Measurements from ENCODE around the gene LRBA.
"Not testable (repeated sequence)": the region's sequence is repeated elsewhere in the genome, so short reads cannot be mapped to it uniquely, and the experiment has no call there.

The LRBA gene

DNA sequence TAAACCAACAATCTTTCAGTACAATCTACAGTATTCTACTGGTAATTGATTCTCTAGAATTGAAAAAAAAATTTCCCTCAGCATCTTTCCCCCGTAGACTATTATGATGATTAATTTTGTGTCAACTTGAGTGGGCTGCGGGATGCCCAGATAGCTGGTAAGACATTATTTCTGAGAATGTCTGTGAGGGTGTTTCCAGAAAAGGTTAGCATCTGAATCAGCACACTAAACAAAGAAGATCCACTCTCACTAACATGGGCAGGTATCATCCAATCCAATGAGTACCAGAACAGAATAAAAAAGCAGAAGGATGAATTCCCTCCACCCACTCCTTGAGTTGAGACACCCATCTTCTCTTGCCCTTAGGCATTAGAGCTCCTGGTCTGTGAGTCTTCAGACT is 619.2 kb downstream of the LRBA start:
- no peak for FAIRE-seq

DNA sequence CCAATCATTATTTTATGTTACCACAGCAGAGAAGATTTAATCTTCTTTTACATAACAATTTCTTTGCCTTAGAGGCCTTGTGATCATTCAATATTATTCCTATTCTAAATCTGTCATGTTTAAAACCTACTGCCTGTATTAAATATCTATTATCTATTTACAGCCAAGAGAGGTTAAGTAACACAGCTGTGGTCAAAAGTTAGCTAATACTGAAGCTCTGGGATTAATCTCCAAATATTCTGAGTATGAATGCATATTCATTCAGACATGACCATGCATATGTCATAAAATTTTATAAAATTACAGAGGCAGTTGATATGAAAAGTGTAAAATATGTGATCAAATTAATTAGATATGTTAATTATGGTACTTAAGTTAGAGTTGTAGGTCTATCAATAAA is 621.0 kb downstream of the LRBA start:
- no peak for FAIRE-seq

DNA sequence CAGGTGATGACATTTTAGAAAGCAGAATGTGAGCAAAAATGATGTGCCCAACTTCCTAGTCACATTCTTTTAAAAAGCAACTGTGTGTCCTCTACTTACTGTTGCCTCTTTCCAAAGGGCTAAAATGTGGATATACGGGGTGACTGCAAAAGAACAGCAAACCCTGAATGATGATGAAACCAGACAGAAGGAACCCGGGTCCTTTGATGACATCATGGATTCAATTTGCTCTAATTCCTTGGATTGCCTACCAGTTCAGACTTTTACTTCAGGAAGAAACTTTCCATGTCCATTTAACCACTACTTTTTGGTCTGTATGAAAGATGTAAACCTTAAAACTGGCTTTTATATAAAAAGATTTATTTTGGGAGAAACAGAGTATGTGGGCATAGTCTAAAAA is 624.0 kb downstream of the LRBA start:
- FAIRE-seq = no peak

DNA sequence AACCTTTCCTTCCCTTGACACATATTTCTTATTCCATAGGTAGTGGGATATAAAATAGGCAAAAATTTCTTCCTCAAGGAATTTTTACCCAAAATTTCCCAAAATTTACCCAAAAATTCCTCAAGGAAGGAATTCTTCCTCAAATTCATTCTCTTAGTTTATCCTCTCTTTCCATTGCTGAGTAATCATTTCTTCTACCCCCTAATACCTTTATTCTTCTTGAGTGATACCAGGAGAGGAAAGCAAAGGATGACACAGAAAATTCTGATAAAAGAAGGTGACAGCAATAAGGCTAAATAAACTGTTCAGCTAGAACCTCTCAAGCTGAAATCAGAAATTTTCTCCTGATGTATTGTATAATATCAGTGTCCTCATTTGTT is 624.6 kb downstream of the LRBA start:
- FAIRE-seq = no peak

DNA sequence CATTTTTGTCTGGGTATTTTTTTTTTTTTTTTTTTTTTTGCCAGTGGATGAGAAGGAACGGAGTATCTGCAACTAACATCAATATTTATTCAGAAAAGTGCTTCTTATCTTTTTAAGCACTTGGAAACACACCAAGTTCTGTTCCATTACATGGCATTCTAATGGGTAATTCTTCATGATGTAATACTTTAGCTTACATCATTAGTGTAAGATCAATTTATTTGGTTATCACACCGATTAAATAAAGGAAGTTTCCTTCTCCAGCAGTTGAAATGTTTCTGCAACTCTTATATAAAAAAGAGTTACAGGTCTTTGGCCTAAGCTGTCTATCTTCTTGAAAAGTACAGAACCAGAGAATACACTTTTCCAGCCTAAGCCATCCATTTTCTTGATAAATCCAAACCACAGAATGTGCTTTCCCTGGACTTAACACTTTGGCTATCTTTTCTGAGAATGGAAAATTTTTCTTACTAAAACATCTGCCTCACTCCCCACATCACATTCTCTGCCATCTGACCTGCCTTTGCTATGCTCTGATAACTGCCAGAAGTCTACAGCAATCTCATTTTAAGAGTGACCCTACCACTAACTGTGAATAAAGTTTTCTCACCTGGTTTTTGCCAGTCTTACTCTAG is 625.1 kb downstream of the LRBA start:
- FAIRE-seq = no peak

DNA sequence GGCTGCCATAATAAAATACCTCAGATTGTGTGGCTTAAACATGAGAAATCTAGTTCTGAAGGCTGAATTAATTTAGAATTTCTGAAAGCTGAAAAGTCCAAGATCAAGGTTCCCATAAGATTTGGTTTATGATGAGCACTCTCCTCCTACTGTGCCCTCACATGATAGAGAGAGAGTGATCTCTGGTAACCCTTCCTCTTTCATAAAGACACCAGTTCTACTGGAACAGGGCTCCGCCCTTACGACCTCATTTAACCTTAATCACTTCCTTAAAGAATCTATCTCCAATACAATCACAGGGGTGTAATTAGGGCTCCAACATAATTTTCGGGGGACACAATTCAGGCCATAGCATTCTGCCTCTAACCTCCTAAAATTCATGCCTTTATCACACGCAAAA is 627.1 kb downstream of the LRBA start:
- no peak for FAIRE-seq

DNA sequence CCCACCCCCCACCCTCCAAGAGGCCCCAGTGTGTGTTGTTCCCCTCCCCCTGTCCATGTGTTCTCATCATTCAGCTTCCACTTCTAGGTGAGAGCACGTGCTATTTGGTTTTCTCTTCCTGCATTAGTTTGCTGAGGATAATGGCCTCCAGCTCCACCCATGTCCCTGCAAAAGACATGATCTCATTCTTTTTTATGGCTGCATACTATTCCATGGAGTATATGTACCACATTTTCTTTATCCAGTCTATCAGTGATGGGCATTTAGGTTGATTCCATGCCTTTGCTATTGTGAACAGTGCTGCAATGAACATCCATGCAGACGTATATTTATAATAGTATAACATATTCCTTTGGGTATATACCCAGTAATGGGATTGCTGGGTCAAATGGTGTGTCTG is 628.7 kb downstream of the LRBA start:
- not testable (repeated sequence) for FAIRE-seq

DNA sequence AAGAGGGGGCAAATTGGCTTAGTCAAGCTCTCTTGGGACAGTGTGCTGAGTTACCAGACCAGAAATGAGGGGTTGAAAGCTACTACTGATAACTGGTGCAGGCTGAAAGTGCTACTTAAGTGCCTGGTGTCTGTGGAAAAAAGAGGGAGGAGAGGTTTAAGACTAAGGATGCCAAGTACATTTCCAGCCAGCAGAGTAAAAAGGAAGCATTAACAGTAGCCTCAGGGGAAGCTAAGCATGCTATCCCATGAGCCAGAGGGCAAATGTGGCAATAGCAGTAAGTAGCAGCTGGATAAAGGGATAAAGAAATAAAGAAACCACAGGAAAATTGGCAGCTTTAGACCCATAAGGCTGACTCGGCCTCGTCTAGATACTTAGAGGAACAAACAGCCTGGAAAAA is 629.5 kb downstream of the LRBA start:
- FAIRE-seq = no peak

DNA sequence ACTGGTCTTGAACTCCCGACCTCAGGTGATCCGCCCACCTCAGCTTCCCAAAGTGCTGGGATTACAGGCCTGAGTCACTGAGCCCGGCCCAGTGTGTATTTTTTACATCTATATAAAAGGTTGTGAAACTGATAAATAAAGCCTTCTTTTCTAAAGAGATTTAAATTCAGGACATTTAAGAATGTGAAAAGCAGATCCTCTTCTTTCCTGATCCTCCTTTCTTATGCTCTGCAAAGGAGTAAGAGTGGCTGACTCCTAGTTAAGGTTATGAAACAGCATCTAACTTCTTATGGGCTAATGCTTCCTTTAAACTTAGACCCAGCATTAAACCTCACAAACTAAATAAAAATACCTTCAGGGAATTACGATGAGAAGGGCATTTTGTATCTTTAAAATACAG is 630.8 kb downstream of the LRBA start:
- no peak for FAIRE-seq

DNA sequence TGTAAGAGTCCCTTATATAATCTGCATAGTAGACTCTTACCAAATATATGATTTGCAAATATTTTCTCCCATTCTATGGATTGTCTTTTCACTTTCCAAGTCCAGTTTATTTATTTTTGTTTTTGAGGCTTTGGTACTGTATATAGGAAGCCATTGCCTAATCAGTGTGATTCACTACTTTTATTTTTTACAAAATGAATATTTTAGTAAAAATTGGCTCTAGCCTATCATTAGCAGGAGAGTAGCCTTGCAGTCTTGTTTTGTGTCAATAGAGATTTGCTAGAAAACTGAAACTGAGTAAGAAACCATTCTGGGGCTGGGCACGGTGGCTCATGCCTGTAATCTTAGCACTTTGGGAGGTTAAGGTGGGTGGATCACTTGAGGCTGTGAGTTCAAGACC is 633.1 kb downstream of the LRBA start:
- FAIRE-seq = no peak

DNA sequence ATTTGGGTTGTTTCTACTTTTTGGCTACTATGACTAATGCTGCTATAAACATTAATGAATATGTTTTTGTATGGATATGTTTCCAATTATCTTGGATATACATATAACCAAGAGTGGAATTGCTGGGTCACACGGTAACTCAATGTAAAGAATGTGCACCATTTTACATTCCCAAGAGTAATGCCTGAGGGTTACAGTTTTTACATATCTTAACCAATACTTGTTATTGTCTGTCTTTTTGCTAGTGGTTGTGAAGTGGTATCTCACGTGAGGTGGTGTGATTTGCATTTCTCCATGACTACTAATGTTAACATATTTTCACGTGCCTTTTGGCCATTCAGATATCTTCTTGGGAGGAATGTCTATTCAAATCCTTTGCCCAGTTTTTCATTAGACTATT is 633.5 kb downstream of the LRBA start:
- no peak for FAIRE-seq

DNA sequence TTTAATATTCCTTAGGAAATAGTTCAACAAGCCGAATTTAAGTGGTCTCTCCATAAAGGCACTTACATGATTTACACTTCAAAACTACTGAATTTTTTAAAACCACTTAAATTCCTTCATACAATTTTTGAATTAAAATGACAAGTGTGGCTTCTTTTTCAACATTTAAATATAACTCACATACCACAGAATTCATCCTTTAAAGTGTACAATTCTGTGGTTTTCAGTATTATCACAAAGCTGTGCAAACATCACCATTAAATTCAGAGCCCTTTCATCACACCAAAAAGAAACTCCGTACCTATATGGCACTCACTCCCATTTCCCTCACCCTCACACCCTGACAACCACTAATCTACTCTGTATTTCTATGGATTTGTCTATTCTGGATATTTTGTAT is 634.0 kb downstream of the LRBA start:
- no peak for FAIRE-seq

DNA sequence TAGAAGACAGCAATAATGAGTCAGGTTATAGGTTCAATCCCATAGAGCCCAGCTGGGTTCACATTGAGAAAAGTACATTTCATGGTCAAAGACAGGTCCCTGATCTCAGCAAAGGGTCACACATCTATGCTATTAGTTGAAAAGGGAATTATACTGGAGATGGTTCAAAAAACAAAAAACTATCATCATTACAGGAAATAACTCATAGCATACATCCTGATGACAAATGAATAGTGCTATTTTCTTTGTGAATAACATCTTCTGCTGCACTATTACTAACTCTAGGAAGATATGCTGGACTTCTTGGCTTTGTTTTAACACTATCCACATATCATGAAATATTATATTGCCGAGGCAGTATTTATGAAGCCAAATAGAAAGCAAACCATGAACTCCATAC is 635.6 kb downstream of the LRBA start:
- FAIRE-seq = no peak

DNA sequence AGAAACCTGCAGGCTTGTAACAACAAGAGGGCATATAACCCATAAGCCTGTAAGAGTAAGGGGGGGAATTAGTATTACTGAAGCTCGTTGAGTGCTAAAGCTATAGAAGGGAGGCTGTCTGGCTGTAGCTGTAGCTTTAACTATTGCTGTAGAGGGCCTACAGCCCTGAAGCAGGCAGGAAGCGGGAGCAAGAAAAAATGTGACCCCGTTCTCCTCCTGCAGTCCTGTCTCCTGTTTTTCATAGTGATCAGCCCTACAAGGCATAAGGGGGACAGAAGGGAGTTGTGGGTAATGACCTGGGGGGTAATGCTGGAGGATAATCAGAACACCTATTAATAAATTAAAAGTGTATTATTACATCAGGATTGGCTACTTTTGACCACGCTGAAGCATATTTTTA is 640.1 kb downstream of the LRBA start:
- FAIRE-seq = no peak

DNA sequence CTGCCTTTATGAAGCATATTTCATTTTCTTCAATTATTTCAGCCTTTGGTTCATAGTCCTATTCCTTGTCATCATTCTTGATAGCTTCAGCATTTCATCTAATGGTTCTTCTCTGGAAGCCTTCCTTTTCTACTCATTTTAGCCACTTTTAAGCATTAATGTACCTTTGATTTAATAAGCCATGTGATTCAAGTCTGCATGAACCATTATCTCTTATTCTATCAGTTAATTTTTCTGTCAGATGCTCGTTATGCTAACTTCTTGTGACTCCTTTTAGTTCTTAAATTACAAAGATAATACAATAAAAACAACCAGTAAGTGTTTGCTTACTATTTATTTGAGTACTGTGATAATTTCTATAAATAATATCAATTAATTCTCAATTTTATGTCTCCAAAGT is 643.2 kb downstream of the LRBA start:
- FAIRE-seq = no peak

DNA sequence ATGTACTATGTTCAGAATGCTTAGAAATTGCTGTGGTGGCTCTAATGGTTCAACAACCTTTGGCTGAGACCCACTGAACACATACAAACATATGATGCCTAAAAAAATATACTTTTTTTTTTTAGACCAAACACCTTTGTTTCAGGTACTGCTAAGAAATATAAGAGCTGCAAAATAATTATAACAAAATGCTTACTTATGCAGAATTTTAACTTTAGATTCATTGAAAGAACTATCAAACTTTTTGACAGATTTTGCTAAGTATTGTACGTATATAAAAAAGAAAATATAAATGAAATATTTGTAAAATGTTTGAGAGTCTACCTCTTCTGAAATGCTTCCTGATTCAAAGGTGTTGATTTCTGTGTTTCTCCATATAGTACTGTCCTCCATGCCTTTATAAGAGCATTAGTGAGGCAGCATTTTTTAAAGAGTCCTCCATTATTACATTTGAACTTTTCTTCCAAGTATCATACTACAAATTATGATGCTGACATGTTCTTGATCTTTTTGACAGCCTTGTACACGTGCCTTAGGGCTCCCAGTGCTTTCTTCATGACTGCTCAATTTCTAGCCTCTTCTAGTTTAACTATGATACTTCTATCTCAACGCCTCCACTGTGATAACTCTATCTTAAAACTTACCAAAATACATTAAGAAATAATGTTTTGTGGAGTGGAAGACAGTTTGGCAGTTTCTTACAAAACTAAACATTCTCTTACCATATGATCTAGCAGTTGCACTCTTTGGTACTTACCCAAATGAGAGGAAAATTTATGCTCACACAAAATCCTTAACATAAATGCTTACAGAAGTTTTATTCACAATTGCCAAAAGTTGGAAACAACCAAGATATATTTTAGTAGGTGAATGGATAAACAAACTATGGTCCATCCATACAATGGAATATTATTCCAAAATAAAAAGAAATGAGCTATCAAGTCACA is 645.4 kb downstream of the LRBA start:
- FAIRE-seq = no peak

DNA sequence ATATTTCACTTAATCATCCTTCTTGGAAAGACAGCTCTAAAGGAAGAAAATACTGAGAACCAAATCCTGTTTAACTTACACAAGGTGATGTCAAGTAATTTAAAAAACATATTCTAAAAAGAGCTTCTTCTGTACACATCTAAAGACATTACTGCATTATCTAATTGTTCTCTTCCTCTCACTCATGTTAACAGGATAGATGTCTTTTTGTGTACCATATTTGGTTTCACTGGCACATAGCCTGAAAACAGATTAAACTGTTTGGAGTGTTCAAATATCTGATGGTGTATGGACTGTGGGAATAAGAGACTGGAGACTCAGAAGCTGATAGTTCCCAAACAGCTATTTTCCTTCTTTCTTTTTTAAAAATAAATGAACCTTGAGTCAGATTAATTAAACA is 646.4 kb downstream of the LRBA start:
- FAIRE-seq = no peak

DNA sequence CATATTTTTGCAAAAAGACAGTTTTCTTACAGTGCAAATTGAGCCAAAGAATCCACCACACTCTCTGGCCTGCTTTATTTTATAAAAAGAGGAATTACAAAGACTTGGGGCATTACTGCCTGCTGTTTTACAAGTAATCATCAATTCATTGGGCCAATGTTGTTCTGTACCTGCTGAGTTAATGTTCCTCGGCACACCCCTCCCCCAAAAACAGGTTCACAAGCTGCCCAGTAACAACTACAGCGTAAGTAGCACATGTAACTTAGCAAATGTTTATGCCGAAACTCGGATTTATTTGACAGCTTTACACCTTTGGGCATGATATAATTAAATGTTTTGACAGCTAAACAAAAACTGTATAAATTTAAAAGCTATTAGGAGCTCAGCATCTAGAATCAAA is 647.8 kb downstream of the LRBA start:
- FAIRE-seq = no peak

DNA sequence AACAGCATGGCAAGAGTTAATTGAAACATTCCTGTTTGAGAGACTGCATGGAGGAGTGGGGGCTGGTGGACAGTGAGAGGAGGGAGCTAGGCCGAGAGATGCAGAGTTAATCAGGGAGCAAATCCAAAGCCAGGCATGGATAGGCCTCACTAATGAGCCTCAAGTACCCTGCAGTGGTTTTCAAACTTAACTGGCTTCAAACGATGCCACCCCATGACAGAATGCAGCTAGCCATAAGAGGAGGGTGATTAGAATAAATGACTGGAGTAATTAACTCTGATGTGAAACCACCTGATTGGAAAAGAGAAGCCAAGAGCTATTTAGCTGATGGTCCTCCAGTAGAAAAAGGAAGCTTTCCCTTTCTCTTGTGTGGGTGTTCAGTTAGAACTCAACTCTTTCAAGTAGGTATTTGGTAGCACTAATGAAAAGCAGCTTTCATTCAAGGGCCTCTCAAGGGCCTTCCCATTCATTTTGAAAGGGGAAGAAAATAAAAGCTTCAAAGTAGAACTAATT is 648.5 kb downstream of the LRBA start:
- FAIRE-seq = no peak

DNA sequence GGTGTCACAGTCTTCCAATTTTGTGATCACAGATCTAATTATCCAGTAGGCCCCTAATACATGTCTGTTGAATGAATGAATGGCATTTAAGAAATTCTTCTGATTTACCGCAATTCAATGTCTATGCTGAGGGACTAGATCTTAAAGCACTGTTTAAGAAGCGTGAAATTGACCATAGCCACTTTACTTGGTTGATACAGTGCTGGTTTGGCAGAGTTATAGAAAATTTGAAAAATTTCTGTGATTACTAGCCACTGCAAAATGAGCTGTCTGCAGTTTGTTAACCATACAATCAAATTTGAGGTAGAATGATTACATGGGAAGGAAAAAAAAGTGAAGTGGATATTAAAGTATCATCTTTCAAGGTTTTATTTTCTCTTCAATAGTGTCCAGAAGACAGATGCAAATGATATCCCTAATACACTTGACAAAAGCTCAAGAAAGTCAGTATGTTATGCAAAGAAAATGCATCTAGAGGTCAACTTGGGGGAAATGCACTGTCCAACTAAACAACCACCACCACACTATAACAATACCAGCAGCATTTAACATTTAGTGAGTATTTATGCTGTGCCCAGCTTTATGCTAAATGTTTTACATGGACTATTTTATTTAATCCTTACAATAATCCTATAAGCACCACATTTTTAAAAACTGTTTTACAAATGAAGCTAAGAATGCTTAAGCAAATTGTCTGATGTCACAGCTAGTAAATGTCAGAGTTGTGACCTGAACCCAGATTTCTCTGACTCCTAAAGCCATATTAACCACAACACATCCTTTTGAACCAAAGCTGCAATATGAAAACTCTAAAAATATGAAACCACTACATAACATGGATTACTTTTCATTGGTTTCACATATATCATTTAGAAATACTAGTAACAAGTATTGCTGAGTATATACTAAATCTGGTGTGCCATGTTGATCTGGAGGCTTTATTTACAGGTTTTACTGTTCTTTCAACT is 651.1 kb downstream of the LRBA start:
- no peak for FAIRE-seq

DNA sequence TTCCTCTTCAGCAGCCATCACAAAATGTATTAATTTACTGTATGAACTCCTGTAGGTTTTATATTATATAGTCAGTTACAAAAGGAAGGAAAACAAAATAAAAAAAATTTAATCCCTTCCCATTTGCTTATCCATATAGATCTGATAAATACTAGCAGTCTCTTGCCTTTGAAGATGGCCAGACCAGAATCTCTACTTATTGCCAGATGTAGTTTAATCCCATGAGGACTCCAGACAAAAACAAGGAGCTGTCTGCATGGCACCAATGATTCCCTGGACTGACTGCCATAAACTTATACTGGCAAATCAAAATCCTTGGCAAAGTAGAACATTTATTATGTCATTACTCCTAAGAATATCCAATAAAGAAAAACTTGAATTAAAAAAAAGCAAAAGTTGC is 656.4 kb downstream of the LRBA start:
- no peak for FAIRE-seq

DNA sequence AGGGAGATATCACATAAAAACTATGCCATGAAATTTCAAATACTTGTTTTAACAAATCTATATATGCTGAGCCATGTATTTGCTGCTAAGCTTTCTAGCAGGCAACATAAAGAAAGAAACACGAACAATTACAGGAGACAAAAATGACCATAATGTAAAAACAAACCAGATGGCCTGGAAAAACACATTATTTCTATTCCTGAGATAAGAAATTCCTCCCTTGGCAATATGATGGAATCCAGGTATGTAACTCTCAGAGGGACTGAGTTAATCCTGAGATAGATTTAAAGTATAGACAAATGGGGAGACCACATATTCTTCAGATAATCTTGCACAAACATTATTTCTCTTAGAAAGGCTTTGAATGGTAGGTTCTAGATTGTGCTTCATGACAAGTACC is 657.3 kb downstream of the LRBA start:
- FAIRE-seq = no peak

DNA sequence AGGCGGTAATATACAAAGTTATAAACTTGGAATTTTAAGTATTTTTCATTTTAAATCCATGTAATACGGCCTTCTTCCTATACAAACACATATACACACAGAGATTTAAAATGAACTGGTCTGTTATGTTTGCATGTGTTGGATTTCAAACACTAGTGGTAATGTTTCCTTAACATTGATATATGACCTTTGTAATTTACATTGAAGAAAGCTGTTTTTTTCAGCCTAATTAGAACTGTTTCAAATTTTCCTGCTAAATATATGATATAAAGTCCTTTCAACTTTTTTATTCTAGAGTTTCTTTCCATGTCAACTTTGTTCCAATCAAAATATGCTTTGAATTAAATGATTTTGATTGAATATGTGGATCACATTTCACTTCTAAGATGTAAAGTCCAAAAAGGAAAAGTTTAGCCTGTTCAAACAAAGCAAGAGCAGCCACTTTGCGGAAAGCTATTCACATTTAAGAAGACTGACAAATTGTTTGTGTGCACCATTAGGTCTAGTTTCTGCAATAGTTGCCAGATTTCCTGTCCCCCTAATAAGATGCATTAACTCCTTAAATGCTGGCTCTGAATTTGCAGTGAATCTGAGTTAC is 659.1 kb downstream of the LRBA start:
- FAIRE-seq = no peak

Data from colon (tissue), 2 donors.